ENCODE data around the gene ROR1. TPM values are rescaled to one million over a fixed set of nuclear protein-coding genes. Genes with fewer than 3 reads are reported as not detected.

Gene ROR1
- total RNA-seq, 1 experiment from 2014 or later: 2.7 TPM

- TF ChIP-seq JUND (IDR thresholded peaks at IDR 0.05) (no peak), TCF7L2 (IDR thresholded peaks at IDR 0.05; ENCODE audit: borderline replicate concordance, extremely low read depth, insufficient read depth, insufficient read length) (no peak), SP1 (IDR thresholded peaks at IDR 0.05; ENCODE audit: low read depth) (no peak), ZNF274 (IDR thresholded peaks at IDR 0.05; ENCODE audit: low read depth, low read length) (no peak)
These were observed 213.3 kb downstream of the ROR1 start (continued) for GRCh38 chr1:63987014-63987627.

GRCh38 chr1:63987628-63988024 is 213.8 kb downstream of the ROR1 start:
- POLR2A ChIA-PET: no interaction called here
- no TSS peak for BruUV-seq (replicated peaks)
- H3K27me3 ChIP-seq (ENCODE audit: insufficient read depth, low read length): no peaks in the 10 kb centered on the region

GRCh38 chr1:63988941-63989340 is 215.1 kb downstream of the ROR1 start:
- DNase-seq (ENCODE audit: low read depth, low spot score) (no peak), ATAC-seq (no peak)
- POLR2A ChIA-PET: no interaction called here
- Histone ChIP-seq H4K20me1 (ENCODE audit: insufficient read depth) (no peaks in the 10 kb centered on the region), H3K9me2 (ENCODE audit: insufficient read depth) (no peaks in the 10 kb centered on the region), H3K27ac (ENCODE audit: low read depth, low read length) (no peak overlapping the region), H3K9ac (ENCODE audit: low read length) (no peak overlapping the region), H3K9me3 (ENCODE audit: control insufficient read depth in 1 of 2, insufficient read depth in 1 of 2, low read depth in 1 of 2, low read length in 2 of 2) (no peaks in the 10 kb centered on the region), H3K79me2 (ENCODE audit: insufficient read depth, low read length) (no peaks in the 10 kb centered on the region), H3K4me3 (replicated peaks in 1 of 2; ENCODE audit: low read depth in 1 of 2, low read length in 2 of 2) (no peak overlapping the region), H2AFZ (ENCODE audit: low read depth, low read length, poor library complexity, severe bottlenecking) (no peak overlapping the region), H3K4me1 (ENCODE audit: control insufficient read depth in 1 of 2, insufficient read depth in 2 of 2, low read length in 2 of 2) (no peaks in the 10 kb centered on the region), H3K36me3 (ENCODE audit: control insufficient read depth in 1 of 2, insufficient read depth in 2 of 2, low read length in 2 of 2) (no peaks in the 10 kb centered on the region), H3K27me3 (ENCODE audit: insufficient read depth, low read length) (no peaks in the 10 kb centered on the region), H3K4me2 (ENCODE audit: low read length) (no peak overlapping the region)
- CTCF ChIA-PET: no interaction called here
- BruUV-seq (replicated peaks): no TSS peak
- RAD21 ChIA-PET (ENCODE audit: low non-redundant PET in 1 of 2, low total read pairs in 2 of 2, uncharacterized antibody in 2 of 2, unreplicated experiment in 2 of 2): no interaction called here
- intact Hi-C loops (cut with micrococcal nuclease): no loop called here
- TF ChIP-seq YY1 (IDR thresholded peaks at IDR 0.05; ENCODE audit: extremely low read depth, insufficient replicate concordance, low read depth, low read length): no peak
- no peak for TF ChIP-seq ZFX (IDR thresholded peaks at IDR 0.05)
- no peak for TF ChIP-seq ZNF274 (IDR thresholded peaks at IDR 0.05; ENCODE audit: low read depth, low read length)
- no peak for TF ChIP-seq ZBTB33 (IDR thresholded peaks at IDR 0.05; ENCODE audit: extremely low read depth, insufficient replicate concordance, low read length)
- TF ChIP-seq ELF1 (IDR thresholded peaks at IDR 0.05; ENCODE audit: borderline replicate concordance, low read depth): no peak
- no peak for TF ChIP-seq TCF7L2 (IDR thresholded peaks at IDR 0.05; ENCODE audit: borderline replicate concordance, extremely low read depth, insufficient read depth, insufficient read length)
- TF ChIP-seq FOSL1 (IDR thresholded peaks at IDR 0.05; ENCODE audit: low read depth): no peak
- no peak for TF ChIP-seq SP1 (IDR thresholded peaks at IDR 0.05; ENCODE audit: low read depth)
- TF ChIP-seq ATF3 (IDR thresholded peaks at IDR 0.05): no peak

More at GRCh38 chr1:63987628-63988024, 213.8 kb downstream of the ROR1 start:
- Histone ChIP-seq H4K20me1 (ENCODE audit: insufficient read depth) (no peaks in the 10 kb centered on the region), H3K4me1 (ENCODE audit: control insufficient read depth in 1 of 2, insufficient read depth in 2 of 2, low read length in 2 of 2) (no peaks in the 10 kb centered on the region), H2AFZ (ENCODE audit: low read depth, low read length, poor library complexity, severe bottlenecking) (no peak overlapping the region), H3K4me3 (replicated peaks in 1 of 2; ENCODE audit: low read depth in 1 of 2, low read length in 2 of 2) (no peak overlapping the region), H3K79me2 (ENCODE audit: insufficient read depth, low read length) (no peaks in the 10 kb centered on the region), H3K27ac (ENCODE audit: low read depth, low read length) (no peak overlapping the region), H3K4me2 (ENCODE audit: low read length) (no peak overlapping the region), H3K9ac (ENCODE audit: low read length) (no peak overlapping the region), H3K36me3 (ENCODE audit: control insufficient read depth in 1 of 2, insufficient read depth in 2 of 2, low read length in 2 of 2) (no peaks in the 10 kb centered on the region), H3K9me2 (ENCODE audit: insufficient read depth) (no peaks in the 10 kb centered on the region), H3K9me3 (ENCODE audit: control insufficient read depth in 1 of 2, insufficient read depth in 1 of 2, low read depth in 1 of 2, low read length in 2 of 2) (no peaks in the 10 kb centered on the region)
- ATAC-seq (no peak), DNase-seq (ENCODE audit: low read depth, low spot score) (no peak)
- ChIA-PET RAD21 (ENCODE audit: low non-redundant PET in 1 of 2, low total read pairs in 2 of 2, uncharacterized antibody in 2 of 2, unreplicated experiment in 2 of 2) (no interaction called here), CTCF (no interaction called here)
- intact Hi-C loops (cut with micrococcal nuclease): no loop called here
- TF ChIP-seq SP1 (IDR thresholded peaks at IDR 0.05; ENCODE audit: low read depth) (no peak), JUND (IDR thresholded peaks at IDR 0.05) (no peak), YY1 (IDR thresholded peaks at IDR 0.05; ENCODE audit: extremely low read depth, insufficient replicate concordance, low read depth, low read length) (no peak), ELF1 (IDR thresholded peaks at IDR 0.05; ENCODE audit: borderline replicate concordance, low read depth) (no peak), MAX (IDR thresholded peaks at IDR 0.05) (no peak), CBX3 (IDR thresholded peaks at IDR 0.05; ENCODE audit: low read depth) (no peak)

Measured in HCT116 (cell line).